ENCODE results near the gene RNF26.

The RNF26 gene

DNA sequence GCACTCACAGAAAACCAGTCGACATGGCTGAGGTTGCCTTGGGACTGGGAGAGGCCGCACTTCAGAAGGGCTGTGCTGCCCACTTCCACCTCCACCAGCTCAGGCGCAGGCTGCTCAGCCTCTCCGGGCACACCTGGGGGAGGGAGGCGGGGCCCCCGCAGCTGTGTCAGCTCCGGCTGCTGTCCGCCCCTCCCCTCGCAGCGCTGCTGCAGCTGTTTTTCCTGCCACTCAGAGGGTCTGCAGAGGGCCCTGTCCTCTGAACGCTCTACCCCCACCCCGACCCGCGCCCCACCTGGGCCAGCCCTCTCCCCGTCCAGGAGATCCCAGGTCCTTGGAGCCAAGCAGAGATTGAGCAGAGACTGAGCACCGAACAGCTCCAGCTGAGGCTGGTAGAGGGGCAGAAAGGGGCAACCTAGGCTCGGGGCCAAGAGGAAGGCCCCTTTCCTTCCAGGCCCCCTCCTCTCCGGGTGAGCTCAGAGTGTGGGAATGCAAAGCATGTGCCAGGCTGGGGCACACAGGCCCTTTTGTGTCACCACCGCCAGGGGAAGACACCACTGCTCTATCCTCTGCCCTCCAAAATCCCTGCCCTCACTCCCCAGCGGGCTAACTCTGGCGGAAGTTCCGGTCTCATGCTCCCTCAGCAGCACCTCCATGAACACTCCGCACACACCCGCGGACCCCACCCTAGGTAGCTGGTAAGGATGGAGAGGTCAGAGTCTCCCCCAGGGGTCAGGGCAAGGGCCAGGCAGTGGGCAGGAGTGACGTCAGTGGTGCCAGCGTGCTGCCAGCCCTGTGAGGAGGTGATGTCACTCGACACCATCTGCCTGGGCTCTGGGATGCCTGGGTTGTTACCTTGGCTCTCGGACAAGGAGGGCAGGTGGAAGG, 19.0 kb upstream of the RNF26 start:
- DNase-seq (ENCODE audit: low read depth in 1 of 2, low spot score in 1 of 2) = no peak

DNA sequence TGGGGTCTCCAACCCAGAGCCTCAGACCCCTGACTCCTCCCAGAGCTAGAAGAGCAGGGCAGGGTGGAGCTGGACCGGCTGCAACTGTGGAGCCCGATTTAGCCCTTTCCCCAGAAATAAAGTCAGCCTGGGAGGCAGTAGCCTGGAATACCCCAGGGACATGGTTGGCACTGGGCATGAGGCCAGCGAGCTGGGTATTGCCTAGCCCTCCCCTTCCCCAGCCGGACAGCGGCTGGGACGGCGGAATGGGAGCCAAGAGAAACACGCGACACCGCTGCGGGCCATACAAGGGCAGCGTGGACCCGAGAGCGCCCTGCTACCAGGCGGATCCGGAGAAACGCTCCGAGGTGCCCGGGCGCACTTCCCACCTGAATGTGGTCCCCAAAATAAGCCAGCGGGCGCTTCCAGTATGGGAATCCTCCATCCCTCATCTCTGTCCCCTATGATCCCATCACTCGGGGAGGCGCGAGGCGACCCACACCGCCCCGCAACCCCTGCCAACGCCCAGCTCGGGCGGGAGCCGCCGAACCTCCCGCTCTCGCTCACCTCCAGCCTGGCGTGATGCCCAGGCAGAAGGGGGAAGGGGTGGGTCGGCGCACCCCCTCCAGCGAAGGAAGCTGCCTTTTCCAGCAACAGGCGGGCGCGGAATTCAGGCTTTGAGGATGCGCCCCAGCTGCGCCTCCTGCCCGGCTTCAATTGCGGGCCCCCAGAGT, 18.2 kb upstream of the RNF26 start:
- no peak for DNase-seq (ENCODE audit: low read depth in 1 of 2, low spot score in 1 of 2)

DNA sequence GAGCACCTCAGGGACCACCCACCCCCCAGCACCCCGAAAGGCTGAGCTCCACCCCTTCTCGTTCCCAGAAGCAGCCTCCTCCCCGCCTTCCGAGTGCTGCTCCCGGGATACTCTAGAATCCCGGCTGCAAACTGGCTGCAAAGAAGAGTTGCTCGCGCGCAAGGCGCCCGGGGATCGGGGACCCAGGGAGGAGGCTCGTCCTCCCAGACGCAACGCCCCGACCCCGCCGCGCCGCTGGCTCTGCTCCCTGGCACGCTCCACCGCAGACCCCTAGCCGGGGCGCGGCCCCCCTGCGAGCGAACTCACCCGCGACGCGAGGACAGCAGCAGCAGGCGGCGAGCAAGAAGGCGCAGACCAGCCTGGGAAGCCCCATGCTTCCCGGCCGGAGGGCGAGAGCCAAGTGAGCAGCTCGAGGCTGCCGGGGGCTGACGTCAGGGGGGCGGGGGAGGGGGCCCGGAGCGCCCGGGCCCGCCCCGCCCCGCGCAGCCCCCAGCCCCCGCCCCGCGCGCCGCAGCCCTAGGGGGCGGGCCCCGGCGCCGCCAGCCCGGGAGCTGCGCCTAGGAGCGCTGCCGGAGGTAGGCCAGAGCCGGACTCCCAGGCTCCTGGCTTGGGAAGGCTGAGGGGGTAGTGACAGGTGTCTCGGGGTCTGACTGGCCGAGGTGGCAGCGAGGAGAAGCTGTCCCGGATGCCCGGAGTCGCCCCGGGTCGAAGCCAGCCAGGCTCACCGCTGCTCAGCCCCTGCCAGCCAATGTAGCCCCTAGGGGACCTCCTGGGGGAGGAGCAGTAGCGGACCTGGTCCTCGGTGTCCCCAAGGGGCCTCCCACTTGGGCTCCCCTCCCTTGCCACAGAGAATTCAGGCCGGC, 17.4 kb upstream of the RNF26 start, which contains the start of gene MCAM:
Gene MCAM (minus strand): TSS at position 402 of the 863 bp plus-strand sequence. CDS start 29 bp downstream, at position 373.
- no peak for DNase-seq (ENCODE audit: low read depth in 1 of 2, low spot score in 1 of 2)

DNA sequence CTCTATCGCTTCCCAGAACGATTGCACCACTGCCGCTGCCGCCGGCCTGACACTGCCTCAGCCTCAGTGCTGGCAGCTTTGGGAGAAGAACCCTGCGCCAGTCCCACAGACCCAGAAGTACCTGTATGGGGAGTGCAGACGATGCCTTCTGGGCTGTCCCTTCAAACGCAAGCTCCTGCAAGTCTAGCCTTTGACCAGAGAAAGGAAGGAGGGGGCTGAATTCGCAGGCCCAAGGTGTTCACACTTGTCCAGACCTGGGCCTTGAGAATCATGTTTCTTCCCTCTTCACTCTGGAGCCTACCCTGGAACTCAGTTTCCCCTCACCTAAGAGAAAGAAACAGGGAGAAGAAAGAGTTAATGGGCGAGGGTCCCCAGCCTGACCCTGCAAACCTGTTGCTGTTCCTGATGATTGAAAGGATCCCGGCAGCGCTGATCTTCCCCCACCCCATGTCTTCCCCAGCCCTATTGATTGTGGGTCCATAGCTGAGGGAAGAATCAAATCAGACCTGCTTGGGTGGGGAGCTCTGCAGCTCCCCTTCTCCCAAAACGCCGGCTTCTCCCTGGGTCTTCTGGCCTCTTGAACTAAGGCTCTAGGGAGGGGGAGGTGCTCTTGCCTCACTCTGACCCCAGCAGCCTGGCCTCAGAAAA, 16.6 kb upstream of the RNF26 start:
- no peak for DNase-seq (ENCODE audit: low read depth in 1 of 2, low spot score in 1 of 2)

DNA sequence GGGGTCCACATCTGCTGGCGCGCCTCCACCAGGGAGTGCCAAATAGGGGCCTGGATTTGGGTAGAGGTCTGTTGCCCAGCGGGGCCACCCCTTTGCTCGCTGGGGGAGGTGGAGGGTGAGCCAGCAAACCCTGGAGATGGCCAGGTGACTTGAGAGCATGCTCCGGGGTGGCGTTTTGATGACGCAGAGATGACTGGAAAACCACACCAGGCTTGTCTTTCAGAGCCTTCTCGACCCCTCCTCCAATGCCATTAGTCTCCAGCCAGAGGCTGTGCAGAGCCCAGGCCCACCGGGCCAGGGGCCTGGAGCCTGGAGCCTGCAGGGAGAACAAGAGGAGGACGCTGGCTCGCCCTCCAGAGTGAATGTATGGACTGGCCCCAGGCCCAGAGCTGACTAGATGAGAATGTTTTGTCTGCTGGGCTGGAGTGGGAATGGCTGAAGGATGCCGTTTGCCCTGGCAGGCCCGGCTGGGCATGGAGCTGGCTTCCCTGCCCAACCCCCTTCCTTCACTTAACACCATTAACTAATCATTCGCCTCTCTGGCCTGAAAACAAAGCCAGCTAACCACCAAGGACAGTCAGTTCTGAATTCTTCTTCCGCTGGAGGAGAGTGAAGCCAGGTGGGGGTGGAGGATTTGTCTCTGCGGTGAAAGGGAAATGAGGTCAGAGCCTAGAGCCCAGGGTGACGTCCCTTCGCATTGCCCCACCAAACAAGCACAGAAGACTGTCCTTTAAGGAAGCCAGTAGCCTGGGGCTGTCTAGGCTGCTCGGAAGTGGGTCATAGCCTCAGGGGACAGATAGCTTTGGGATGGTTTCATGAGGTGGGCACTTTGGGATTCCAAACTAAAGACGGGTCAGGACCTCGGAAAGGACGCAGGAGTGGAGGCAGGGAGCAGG, 15.8 kb upstream of the RNF26 start:
- no peak for DNase-seq (ENCODE audit: low read depth in 1 of 2, low spot score in 1 of 2)

DNA sequence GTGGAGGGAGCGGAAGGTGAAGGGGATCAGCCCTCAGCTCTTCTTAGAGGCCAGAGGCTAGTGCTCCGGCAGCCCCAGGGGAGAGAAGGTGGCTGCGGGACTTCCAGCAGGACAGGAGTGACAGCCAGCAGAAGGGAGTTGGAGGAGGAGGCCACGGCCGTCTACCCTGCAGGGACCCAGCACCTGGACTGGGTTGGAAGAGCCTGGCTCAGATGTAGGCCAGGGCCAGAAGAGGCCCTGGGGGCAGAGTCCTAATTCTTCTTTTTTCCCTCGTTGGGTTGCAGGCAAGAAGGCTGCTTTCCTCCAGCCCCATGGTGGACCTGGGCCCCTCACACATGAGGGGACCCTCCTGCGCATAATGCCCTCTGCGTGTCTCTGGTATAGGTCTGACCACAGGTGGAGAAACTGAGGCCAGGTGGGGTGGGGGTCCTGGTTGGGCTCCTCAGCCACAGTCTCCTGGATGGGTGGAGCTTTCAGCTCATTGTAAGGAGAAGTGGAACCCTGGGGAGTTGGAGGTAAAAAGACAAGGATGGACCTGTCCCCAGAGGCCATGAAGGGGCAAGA, 15.1 kb upstream of the RNF26 start:
- no peak for DNase-seq (ENCODE audit: low read depth in 1 of 2, low spot score in 1 of 2)

DNA sequence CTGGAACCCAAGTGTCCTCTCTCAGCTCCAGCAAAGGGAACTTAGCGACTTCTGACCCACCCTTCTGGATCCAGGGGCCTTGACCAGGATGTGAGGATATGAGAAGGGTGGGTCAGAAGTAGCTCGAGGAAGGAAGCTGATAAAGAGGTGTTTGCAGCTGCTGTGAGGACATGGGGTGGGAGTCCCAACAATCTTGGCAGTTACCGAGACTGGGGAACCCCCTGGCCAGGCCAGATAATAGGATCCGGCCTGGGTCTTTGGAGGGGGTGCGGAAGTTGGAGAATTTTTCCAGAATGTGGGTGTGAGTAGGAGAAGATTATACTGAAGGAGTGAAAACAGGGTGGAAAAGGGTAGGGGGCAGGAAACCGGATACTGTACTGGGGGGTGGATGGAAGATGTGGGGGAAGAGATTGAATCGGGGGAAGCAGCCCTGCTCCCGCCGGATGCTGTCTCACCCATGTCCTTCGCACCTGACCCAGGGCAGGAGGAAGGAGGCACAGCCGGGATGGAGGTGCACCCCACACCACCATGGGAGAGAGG, 14.6 kb upstream of the RNF26 start:
- no peak for DNase-seq (ENCODE audit: low read depth in 1 of 2, low spot score in 1 of 2)

DNA sequence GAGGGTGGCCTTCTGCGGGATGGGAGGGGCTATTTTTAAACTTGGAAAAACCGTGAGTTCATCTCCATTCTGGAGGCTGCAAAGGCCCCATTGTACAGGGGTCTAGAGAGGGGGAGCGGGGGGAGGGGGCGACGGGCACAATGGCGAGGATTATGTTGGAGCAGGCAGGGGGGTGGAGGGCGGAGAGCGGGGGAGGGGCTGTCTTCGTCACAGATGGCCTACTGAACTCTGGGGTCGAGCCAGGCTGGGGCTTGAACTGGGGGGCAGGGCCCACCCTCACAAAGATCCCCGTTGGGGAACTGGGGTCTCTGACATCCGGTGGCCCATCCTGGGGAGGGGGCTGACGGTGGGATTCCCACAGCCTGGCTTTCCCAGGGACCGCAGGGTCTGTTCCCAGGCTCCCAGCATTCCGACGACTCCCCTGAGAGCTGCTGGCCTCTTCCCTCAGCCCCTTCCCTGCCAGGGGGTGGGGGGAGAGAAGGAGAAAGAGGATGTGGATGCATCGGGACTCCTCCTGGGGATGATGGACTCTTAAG, 14.0 kb upstream of the RNF26 start:
- DNase-seq (ENCODE audit: low read depth in 1 of 2, low spot score in 1 of 2) = no peak

DNA sequence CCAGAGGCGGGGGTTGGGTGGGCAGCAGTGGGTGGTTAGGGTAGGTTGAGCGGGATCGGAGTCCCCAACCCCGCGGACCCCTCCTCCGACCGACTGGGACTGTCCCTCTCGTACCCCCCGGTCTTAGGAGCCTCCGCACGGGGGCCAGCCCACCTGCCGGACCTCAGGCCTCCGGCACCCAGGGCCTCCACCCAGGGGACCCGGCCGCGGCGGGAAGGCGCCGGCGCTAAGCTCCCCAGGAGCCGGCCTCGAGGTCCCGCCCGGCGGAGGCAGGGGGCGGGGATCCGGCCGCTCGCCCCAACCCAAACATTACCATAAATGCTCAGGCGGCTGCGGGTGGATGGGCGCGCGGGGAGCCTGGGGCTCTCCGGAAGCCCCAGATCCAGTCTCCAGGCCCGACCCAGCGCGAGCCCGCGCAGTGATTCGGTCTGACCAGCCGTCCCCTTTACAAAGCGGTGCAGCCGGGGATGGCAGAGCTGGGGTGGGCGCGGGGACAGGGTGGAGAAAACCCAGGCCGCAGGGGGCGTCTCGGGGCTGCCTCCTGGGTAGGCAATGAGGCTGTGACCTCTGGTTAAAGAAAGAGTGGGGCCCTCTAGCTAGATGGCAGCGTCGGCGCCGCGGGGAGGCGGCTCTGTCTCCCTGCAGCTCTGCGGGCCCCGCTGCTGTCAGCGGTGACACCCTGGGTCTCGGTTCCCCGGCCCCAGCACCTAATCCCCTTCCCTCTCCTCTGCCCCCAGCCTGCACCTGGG, 13.4 kb upstream of the RNF26 start:
- DNase-seq (ENCODE audit: low read depth in 1 of 2, low spot score in 1 of 2) = peak in 1 of 2 donors; percentile 21

DNA sequence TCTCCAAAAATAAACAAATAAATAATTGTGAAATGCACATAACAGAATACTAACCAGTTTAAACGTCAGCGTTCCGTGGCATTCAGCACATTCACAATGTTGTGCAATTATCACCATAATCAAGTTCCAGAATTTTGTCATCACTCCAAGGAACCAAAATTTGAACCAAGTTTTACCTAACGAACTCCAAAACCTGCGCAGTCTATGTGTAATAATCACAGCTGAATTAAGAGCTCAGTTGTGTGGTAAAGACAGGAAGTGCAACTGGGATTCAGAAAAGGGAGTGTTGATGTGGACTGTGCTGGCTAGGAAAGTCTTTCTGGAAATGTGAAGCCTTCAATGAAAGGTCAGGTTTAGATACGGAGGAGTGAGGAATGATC, 12.0 kb upstream of the RNF26 start:
- DNase-seq (ENCODE audit: low read depth in 1 of 2, low spot score in 1 of 2) = no peak

DNA sequence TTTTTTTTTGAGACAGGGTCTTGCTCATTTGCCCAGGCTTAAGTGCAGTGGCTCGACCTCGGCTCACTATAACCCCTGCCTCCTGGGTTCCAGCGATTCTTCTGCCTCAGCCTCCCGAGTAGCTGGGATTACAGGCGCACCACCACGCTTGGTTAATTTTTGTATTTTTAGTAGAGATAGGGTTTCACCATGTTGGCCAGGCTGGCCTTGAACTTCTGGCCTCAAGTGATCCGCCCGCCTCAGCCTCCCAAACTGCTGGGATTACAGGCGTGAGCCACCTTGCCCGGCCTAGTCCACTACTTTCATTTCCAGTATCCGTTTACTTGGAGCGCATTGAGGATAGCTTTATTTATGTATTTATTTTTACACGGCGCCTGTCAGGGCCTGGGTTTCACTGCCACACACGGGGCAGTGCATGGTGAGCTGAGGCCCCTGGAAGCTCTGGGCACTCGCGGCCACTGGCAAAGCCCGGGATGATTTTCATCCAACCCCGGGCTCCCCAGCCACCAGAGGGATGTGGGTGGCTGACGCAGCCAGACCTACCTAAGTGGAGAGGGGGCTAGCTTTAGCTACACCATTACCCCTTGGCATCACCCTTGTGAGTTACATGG, 11.3 kb upstream of the RNF26 start:
- DNase-seq (ENCODE audit: low read depth in 1 of 2, low spot score in 1 of 2) = no peak

DNA sequence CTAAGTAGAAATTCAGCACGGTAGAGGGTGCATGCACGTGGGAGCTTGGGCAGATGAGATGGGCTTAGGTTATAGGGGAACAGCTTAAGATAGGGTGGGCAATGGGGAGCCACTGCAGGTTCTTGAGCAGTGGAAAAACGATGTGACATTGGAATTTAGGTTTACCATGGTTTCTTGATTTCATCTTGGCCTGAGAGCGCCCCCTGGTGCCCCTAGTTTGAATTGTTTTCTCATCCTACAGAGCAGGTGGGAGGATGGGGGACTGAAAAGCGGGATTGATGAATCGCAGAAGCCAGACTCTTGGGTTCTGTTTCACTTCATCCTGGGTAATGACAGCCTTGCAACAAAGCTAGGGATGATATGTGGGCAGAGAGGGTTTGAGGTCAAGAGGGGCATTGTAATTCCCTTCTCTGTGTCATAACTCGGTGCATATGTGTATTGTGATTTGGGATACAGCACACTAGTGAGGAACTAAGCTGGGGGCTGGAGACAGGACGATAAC, 10.7 kb upstream of the RNF26 start:
- peak; percentile 61 to 73 for DNase-seq (ENCODE audit: low read depth in 1 of 2, low spot score in 1 of 2)

DNA sequence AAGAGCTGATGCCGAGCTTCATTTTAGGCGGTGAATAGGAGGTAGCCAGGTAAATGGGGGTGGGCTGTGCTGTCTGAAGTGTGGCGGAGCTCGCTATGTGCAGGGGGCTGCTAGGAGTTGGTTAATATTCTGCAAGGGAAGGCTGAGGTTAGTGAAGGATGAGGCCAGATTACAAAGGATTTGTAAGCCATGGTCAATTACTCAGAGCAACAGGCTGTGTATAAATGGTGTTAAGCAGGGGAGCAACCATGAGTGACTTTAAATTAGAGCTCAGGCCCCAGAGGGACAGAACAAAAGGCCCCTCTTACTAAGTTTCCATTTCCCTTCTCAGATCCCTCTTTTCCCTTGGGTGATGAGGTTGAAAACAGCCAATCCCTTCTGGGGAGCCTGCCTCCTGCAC, 10.1 kb upstream of the RNF26 start:
- no peak for DNase-seq (ENCODE audit: low read depth in 1 of 2, low spot score in 1 of 2)

DNA sequence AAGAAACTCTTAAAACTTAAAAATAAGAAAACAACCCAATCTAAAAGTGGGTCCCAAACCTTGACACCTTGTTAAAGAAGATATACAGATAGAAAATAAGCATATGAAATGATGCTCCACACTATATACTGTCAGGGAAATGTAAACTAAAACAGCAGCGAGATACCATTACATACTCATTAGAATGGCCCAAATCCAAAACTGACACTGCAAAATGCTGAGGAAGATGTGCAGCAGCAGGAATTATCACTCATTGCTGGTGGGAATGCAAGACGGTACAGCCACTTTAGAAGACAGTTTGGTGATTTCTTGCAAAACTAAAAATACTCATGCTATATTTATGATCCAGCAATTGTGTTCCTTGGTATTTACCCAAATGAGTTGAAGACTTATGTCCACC, 5.0 kb upstream of the RNF26 start:
- DNase-seq (ENCODE audit: low read depth in 1 of 2, low spot score in 1 of 2) = no peak

DNA sequence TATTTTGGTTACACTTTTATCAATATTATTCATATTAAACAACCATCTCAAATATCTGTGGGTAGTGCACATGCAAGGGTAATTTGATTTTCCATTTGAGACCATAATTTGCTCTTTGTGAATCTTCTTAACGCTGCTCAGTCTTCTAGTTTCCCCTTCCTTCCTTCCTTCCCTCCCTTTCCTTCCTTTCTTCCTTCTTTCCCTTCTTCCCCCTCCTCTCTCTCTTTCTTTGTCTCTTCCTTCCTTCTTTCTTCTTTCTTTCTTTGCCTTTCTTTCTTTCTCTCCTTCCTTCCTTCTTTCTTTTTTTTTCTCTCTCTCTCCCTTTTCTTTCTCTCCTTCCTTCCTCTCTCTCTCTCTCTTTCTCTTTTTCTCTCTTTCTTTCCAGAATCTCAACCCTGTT, 4.1 kb upstream of the RNF26 start:
- no peak for DNase-seq (ENCODE audit: low read depth in 1 of 2, low spot score in 1 of 2)

DNA sequence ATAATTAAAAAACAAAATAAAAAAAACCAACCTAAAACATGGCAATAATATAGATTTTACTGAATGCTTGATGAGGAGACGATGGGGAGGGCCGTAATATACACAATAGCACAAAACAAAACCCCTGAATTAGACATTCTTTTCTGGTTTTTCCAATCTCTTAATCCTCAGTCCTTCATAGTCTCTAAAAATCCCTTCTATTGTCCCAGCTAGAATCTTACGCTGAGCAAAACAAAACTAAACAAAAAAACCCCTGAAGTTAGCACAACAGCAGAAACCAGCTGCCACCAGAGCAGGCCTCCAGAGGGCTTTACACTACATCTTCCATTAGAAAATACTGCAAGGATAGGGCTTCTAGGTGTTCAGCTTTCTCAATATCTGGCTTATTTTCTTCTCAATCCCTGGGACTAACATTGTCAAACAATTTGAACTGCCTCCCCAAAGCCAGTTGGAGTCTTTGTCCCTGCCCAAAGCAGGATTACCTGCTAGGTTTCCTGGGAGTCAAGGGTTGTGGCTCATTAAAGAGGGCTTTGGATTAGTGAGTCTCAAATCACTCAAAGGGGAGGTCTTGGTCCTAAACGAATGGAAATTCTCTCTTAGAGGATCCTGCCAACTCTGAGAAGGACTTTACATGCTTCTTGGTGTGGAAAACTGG, 2.1 kb upstream of the RNF26 start:
- no peak for DNase-seq (ENCODE audit: low read depth in 1 of 2, low spot score in 1 of 2)

DNA sequence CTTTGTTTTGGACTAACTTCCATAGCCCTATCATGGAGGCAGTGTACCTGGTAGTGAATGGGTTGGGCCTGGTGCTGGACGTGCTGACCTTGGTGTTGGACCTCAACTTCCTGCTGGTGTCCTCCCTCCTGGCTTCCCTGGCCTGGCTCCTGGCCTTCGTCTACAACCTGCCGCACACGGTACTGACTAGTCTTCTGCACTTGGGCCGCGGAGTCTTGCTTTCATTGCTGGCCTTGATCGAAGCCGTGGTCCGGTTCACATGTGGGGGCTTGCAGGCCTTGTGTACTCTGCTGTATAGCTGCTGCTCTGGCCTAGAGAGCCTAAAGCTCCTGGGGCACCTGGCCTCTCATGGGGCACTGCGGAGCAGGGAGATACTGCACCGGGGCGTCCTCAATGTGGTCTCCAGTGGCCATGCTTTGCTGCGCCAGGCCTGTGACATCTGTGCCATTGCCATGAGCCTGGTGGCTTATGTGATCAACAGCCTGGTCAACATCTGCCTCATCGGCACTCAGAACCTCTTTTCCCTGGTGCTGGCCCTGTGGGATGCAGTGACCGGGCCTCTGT, 846 bp downstream of the RNF26 start:
- DNase-seq (ENCODE audit: low read depth in 1 of 2, low spot score in 1 of 2) = no peak
